KMS-11 (cell line): Measurements from ENCODE around the gene PNKD.

Experiments used
- H2AFZ ChIP-seq: fragments of 200-600 bp; sonication (generic); 2 replicates; pipeline ENCODE4 v1.6.1; 2016; ENCODE audit warnings: antibody characterized with exemption, mixed run types, low read depth
- H3K27ac ChIP-seq: fragments of 200-600 bp; sonication (generic); 2 replicates; pipeline ENCODE4 v1.6.1; 2016; ENCODE audit warnings: mild to moderate bottlenecking, mixed run types
- H3K27me3 ChIP-seq: fragments of 200-600 bp; sonication (generic); 2 replicates; pipeline ENCODE4 v1.6.1; 2017; ENCODE audit warnings: mild to moderate bottlenecking, low read depth, mixed run types, moderate library complexity; ENCODE audit not compliant: insufficient read depth
- H3K36me3 ChIP-seq: fragments of 200-600 bp; sonication (generic); 2 replicates; pipeline ENCODE4 v1.6.1; 2017; ENCODE audit warnings: mild to moderate bottlenecking, mixed run types; ENCODE audit not compliant: insufficient read depth
- H3K4me1 ChIP-seq: fragments of 200-600 bp; sonication (generic); 2 replicates; pipeline ENCODE4 v1.6.1; 2016; ENCODE audit warnings: mild to moderate bottlenecking, low read depth, mixed run types; ENCODE audit not compliant: poor library complexity, severe bottlenecking
- H3K4me2 ChIP-seq: fragments of 200-600 bp; sonication (generic); 2 replicates; pipeline ENCODE4 v1.7.0; 2016; ENCODE audit warnings: mild to moderate bottlenecking, mixed run types
- H3K4me3 ChIP-seq: fragments of 200-600 bp; sonication (generic); IDR thresholded peaks from 2 replicates; pipeline ENCODE4 v1.6.1; 2017; ENCODE audit warnings: low read depth, low read length, mixed read lengths; ENCODE audit not compliant: insufficient read depth
- H3K79me2 ChIP-seq: fragments of 200-600 bp; sonication (generic); 2 replicates; pipeline ENCODE4 v1.6.1; 2016; ENCODE audit warnings: low read depth, mixed run types; ENCODE audit not compliant: insufficient read depth
- H3K9ac ChIP-seq: fragments of 200-600 bp; sonication (generic); 2 replicates; pipeline ENCODE4 v1.6.1; 2016; ENCODE audit warnings: mild to moderate bottlenecking, mixed run types
- H4K20me1 ChIP-seq: fragments of 200-600 bp; sonication (generic); 2 replicates; pipeline ENCODE4 v1.6.1; 2016; ENCODE audit warnings: mild to moderate bottlenecking, mixed run types; ENCODE audit not compliant: insufficient read depth
- TF ChIP-seq, protein P1 (sequence below): fragments of 200-600 bp; sonication (generic); conservative IDR thresholded peaks from 2 replicates; pipeline ENCODE4 v1.6.1; 2017; ENCODE audit warnings: low read depth, mild to moderate bottlenecking, antibody characterized with exemption, low read length, moderate library complexity, mixed read lengths

PNKD gene

DNA sequence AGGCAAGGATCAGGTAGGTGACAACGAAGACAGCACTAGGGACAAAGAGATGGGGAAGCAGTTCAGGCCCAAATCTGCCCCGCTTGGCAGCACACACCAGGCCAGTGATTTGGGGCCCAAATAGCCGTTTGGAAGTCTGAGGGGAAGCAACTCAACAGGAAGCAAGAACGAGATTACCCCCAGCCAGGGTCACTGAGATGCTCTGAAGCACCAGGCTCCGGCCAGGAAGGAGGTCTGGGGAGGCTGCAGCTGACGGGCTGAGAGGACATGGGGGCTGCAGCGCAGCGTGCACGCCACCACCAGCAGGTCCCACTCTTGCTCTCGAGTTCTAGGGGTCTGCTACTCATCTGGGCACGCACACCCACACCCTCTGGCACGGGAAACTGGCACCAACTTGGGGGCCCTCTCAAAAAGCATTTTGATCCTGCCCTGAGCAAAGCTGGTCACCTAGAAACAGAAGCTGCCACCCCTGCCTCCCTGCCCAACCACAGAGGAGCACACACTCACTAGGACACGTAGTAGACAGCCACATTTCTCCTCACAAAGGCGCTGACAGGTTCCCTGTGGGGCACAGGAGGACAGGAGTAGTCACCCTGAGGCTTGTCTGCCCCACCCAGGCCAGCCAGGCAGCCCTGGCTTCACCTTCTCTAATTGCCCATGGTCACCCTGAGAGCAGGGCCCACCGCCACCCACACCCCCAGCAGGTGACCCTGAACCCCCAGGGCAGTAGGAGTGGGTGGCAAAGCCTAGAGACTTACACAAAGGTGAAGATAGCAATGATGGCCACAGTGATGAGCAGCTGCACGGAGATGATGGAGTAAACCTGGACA, 8.4 kb downstream of the PNKD start:
- peaks cover 16% of the 10 kb centered on the region for H3K4me1 ChIP-seq
- H3K9ac ChIP-seq = no peak overlapping the region
- no peak overlapping the region for H2AFZ ChIP-seq
- H3K4me3 ChIP-seq = no peak overlapping the region
- TF ChIP-seq, protein P1, sequence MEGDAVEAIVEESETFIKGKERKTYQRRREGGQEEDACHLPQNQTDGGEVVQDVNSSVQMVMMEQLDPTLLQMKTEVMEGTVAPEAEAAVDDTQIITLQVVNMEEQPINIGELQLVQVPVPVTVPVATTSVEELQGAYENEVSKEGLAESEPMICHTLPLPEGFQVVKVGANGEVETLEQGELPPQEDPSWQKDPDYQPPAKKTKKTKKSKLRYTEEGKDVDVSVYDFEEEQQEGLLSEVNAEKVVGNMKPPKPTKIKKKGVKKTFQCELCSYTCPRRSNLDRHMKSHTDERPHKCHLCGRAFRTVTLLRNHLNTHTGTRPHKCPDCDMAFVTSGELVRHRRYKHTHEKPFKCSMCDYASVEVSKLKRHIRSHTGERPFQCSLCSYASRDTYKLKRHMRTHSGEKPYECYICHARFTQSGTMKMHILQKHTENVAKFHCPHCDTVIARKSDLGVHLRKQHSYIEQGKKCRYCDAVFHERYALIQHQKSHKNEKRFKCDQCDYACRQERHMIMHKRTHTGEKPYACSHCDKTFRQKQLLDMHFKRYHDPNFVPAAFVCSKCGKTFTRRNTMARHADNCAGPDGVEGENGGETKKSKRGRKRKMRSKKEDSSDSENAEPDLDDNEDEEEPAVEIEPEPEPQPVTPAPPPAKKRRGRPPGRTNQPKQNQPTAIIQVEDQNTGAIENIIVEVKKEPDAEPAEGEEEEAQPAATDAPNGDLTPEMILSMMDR = no peak
- no peaks in the 10 kb centered on the region for H3K27me3 ChIP-seq
- no peak overlapping the region for H3K27ac ChIP-seq
- H3K36me3 ChIP-seq = no peaks in the 10 kb centered on the region
- H3K79me2 ChIP-seq = 0 out of 2 replicates have a peak, but pooled peaks cover 9% of the 10 kb centered on the region
- H4K20me1 ChIP-seq = no peaks in the 10 kb centered on the region
- H3K4me2 ChIP-seq = no peak overlapping the region

DNA sequence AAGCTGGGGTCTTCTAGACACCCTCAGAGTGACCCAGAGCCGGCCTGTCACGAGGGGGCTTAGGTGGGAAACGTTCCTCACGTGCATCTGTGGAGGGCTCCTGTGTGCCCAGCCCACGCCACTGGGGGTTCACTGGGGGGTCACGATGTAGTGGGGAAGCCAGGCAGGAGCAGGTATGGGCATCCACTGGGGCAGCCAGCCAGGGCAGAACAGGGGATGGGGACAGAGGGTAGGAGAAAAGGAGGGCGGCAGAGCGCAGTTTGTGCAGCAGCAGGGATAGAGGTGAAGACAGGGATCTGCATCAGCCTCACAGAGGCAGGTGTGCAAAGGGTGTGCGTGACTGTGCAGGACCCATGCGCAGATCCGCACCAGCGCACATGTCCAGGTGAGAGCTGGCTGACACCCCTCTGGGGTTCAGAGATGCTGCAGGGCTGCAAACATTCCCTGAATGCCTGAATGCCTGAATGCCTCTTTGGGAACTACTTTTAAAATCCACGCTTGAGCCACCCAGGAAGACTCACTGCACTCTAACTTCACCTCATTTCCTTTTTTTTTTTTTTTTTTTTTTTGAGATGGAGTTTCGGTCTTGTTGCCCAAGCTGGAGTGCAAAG, 10.0 kb downstream of the PNKD start:
- Histone ChIP-seq H3K4me2 (no peak overlapping the region), H3K9ac (no peak overlapping the region), H2AFZ (no peak overlapping the region), H3K79me2 (peaks cover 17% of the 10 kb centered on the region; the same call in 1 of the 2 replicates), H4K20me1 (no peaks in the 10 kb centered on the region), H3K27ac (no peak overlapping the region), H3K4me3 (no peak overlapping the region), H3K36me3 (no peaks in the 10 kb centered on the region), H3K4me1 (peaks cover 32% of the 10 kb centered on the region), H3K27me3 (no peaks in the 10 kb centered on the region)
- TF ChIP-seq, protein P1 = no peak

DNA sequence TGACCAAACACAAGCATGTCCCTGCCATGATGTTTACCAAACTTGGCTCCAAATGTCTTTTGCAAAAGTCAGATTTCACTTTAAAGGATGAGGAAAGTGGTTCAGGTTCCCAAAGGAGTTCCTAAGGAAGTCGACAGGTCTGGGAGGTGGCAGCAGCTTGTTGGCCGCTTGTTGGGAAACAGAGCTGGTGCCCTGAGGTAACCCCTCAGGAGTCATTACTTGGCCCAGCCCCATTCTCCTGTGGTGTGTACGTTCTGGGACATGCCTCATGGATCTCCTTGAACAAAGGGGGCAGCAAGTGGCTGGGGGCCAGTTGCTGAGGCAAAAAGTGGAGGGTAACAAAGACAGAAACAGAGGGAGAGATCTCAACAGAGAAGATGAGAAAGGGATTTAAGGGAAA, 11.1 kb downstream of the PNKD start:
- no peaks in the 10 kb centered on the region for H3K27me3 ChIP-seq
- TF ChIP-seq, protein P1 = no peak
- no peak overlapping the region for H3K27ac ChIP-seq
- H3K4me2 ChIP-seq = no peak overlapping the region
- H3K79me2 ChIP-seq = peaks cover 28% of the 10 kb centered on the region
- peaks cover 43% of the 10 kb centered on the region for H3K4me1 ChIP-seq
- no peaks in the 10 kb centered on the region for H3K36me3 ChIP-seq
- H2AFZ ChIP-seq = no peak overlapping the region
- H4K20me1 ChIP-seq = no peaks in the 10 kb centered on the region
- H3K9ac ChIP-seq = no peak overlapping the region
- H3K4me3 ChIP-seq = no peak overlapping the region

DNA sequence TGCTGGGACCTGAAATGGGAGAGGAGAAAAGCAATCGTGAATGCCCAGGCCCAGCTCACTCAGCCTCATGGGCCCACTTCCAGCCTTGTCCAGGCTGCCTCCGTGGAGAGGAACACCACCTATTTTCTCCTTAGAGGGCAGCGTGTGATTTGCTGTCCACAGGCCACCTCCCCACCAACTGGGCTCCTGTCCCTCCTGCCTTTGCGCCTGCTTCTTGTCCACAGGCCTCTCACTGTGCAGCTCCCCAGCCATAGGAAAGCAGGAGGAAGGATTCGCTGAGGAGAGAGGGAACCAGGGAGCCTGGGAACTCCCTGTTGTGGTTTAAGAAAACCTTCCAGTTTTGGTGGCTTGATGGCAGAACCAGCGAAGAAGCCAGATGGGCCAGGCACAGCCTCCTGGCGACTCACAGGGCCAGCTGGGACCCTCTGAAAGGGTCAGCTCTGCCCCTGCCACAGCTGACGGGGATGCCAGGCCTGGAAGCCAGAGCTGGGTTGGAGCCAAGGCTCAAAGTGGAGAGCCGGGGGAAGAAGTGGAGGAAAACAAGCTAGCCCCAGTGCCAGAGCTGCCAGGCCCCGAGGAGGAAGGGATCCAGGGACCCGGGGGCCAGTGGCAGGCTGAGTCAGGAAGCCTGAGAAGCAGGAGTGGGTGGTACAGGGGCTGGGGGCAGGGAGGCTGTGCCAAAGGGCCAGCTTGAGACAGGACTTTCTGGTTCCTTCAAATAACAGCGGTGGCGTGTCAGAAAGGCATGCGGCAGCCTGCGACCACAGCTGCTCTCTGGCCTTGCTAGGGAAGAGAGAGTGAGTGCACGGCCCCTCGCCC, 12.1 kb downstream of the PNKD start:
- no peaks in the 10 kb centered on the region for H3K36me3 ChIP-seq
- H3K27me3 ChIP-seq = no peaks in the 10 kb centered on the region
- H3K4me3 ChIP-seq = no peak overlapping the region
- H3K79me2 ChIP-seq = peaks cover 33% of the 10 kb centered on the region
- no peaks in the 10 kb centered on the region for H4K20me1 ChIP-seq
- TF ChIP-seq, protein P1 = no peak
- no peak overlapping the region for H2AFZ ChIP-seq
- no peak overlapping the region for H3K27ac ChIP-seq
- H3K4me1 ChIP-seq = peaks cover 50% of the 10 kb centered on the region
- H3K9ac ChIP-seq = no peak overlapping the region
- no peak overlapping the region for H3K4me2 ChIP-seq
